Stimulated activated CD4-positive, alpha-beta T cell treated with anti-CD3 and anti-CD28 coated beads, TNF-alpha, amount 100 ng/mL, for 4 hours (primary cell): ENCODE measurements around the gene SPACA7.
"Not testable (repeated sequence)": the region's sequence is repeated elsewhere in the genome, so short reads cannot be mapped to it uniquely, and the experiment has no call there.

Experiments used
- DNase-seq, 3 experiments: peaks; one replicate each; pipeline ENCODE4 v3.0.0-alpha.2; 2020; ENCODE audit warnings: low read depth in 3 of 3

The SPACA7 gene

GRCh38 chr13:112350300-112350699 is 25.9 kb upstream of the SPACA7 start:
- no peak for DNase-seq

- no peak for DNase-seq
These were observed 24.3 kb upstream of the SPACA7 start for GRCh38 chr13:112351825-112352224.

- no peak for DNase-seq
These were observed 22.3 kb upstream of the SPACA7 start for GRCh38 chr13:112353856-112354255.

- DNase-seq, result no peak
These were observed 21.6 kb upstream of the SPACA7 start for GRCh38 chr13:112354330-112355273.

GRCh38 chr13:112355274-112355838 is 20.8 kb upstream of the SPACA7 start:
- DNase-seq, result no peak

- no peak for DNase-seq
These were observed 20.0 kb upstream of the SPACA7 start for GRCh38 chr13:112356190-112356589.

- DNase-seq, result no peak
These were observed 18.0 kb upstream of the SPACA7 start for GRCh38 chr13:112358156-112358555.

- no peak for DNase-seq
These were observed 14.1 kb upstream of the SPACA7 start for GRCh38 chr13:112362021-112362420.

- DNase-seq, result no peak
These were observed 12.2 kb upstream of the SPACA7 start for GRCh38 chr13:112363867-112364528.

- DNase-seq, result no peak
These were observed 9.1 kb upstream of the SPACA7 start for GRCh38 chr13:112366907-112367646.

GRCh38 chr13:112368883-112369282 is 7.3 kb upstream of the SPACA7 start:
- no peak for DNase-seq

- no peak for DNase-seq
These were observed 5.8 kb upstream of the SPACA7 start for GRCh38 chr13:112370311-112370710.

GRCh38 chr13:112374271-112374670 is 1.9 kb upstream of the SPACA7 start:
- no peak for DNase-seq

GRCh38 chr13:112391746-112392145 is 15.6 kb downstream of the SPACA7 start:
- no peak for DNase-seq

GRCh38 chr13:112392719-112393118 is 16.6 kb downstream of the SPACA7 start:
- DNase-seq, result no peak

GRCh38 chr13:112395022-112395421 is 18.9 kb downstream of the SPACA7 start:
- DNase-seq, result not testable (repeated sequence)

- not testable (repeated sequence) for DNase-seq
These were observed 19.8 kb downstream of the SPACA7 start for GRCh38 chr13:112395941-112396340.

- DNase-seq, result no peak
These were observed 21.0 kb downstream of the SPACA7 start for GRCh38 chr13:112397108-112397507.

- not testable (repeated sequence) for DNase-seq
These were observed 22.2 kb downstream of the SPACA7 start for GRCh38 chr13:112398347-112398746.

- not testable (repeated sequence) for DNase-seq
These were observed 33.7 kb downstream of the SPACA7 start for GRCh38 chr13:112409828-112410227.

- DNase-seq, result no peak
These were observed 40.5 kb downstream of the SPACA7 start for GRCh38 chr13:112416647-112417046.

GRCh38 chr13:112417079-112417478 is 40.9 kb downstream of the SPACA7 start:
- DNase-seq, result no peak
